Raji (cell line): ENCODE measurements around the gene GPR21.

Source experiments
- POLR2A ChIP-seq: IDR thresholded peaks from 2 replicates; pipeline ENCODE4 v1.6.1; 2011; ENCODE audit warnings: low read depth, low read length, control low read depth; ENCODE audit not compliant: insufficient read depth

Gene GPR21, protein sequence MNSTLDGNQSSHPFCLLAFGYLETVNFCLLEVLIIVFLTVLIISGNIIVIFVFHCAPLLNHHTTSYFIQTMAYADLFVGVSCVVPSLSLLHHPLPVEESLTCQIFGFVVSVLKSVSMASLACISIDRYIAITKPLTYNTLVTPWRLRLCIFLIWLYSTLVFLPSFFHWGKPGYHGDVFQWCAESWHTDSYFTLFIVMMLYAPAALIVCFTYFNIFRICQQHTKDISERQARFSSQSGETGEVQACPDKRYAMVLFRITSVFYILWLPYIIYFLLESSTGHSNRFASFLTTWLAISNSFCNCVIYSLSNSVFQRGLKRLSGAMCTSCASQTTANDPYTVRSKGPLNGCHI

GRCh38 chr9:123033352-123033751 lies at the start of gene GPR21:
TSS of gene GPR21 (plus strand) at chr9:123033667. CDS start at chr9:123034567, 900 bp downstream.
- TF ChIP-seq POLR2A: no peak

GRCh38 chr9:122986010-122986409 lies 47.5 kb upstream of the GPR21 start:
- TF ChIP-seq POLR2A: no peak

GRCh38 chr9:122988141-122988540 lies 45.3 kb upstream of the GPR21 start:
- TF ChIP-seq POLR2A: no peak

- no peak for TF ChIP-seq POLR2A
These were observed 44.4 kb upstream of the GPR21 start for GRCh38 chr9:122988920-122989621.

- no peak for TF ChIP-seq POLR2A
These were observed 42.1 kb upstream of the GPR21 start for GRCh38 chr9:122991370-122991830.

GRCh38 chr9:122996586-122996985 lies 36.9 kb upstream of the GPR21 start:
- no peak for TF ChIP-seq POLR2A

DNA sequence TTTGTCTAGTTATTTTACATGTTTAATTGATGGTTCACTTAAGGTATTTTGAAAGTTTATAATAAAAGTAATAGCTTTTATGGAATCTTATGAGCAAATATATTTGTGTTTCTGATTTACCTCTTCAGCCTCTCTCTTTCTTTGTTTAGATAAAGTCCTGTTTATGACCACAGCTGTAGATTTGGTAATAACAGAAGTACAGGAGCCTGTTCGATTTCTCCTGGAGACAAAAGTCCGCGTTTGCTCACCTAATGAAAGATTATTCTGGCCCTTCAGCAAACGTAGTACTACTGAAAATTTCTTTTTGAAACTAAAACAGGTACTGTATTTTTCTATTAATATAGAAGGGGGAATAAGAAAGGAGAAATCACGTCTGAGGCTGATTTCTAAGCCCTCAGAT lies 35.0 kb upstream of the GPR21 start:
- TF ChIP-seq POLR2A: no peak

DNA sequence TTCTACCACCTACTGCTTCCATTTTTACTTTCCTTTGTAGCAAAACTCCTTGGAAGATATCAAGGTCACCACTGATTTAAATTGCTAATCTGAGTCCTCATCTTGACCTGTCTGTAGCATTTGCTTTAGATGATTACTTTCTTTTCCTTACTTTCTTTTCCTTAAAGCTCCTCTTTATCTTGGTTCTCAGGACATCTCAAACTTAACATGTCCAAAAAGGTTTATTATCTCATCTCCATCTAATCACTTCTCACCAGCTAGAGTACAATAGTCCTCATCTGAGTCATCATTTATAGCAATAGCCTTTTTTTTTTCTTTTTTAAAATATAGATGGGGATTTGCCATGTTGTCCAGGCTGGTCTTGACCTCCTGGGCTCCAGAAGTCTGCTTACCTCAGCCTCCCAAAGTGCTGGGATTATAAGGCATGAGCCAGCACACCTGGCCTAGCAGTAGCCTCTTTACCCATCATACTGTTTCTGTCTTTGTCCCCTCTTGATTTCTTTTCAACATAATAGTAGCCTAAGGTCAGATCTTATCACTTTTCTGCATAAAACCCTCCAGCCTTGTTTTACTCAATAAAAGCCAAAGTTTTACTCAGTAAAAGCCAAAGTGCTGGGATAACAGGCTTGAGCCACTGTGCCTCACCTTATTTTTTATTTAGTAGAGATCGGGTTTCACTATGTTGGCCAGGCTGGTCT lies 32.9 kb upstream of the GPR21 start:
- no peak for TF ChIP-seq POLR2A

DNA sequence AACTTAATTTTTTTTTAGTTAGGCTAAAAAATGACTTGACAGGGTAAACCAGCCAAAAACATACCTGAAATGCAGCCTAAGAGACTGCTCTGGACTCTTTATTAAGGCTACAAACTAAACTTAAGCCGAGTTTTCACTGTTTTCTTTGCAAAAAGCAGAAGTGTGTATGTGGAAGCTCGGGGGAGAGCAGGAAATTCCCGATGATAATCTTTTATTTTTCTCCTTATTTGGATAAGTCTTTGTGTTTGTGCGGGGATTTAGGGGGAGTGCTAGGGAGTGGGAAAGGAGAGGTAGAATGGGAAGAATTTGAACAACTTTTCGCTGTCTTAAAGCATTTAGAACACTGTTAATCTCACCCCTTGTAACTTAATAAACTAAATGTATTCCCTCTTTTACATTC lies 30.7 kb upstream of the GPR21 start:
- no peak for TF ChIP-seq POLR2A

- TF ChIP-seq POLR2A: no peak
These were observed 30.0 kb upstream of the GPR21 start for GRCh38 chr9:123003466-123003865.

GRCh38 chr9:123005964-123006363 lies 27.5 kb upstream of the GPR21 start:
- TF ChIP-seq POLR2A: no peak

GRCh38 chr9:123007269-123007668 lies 26.2 kb upstream of the GPR21 start:
- TF ChIP-seq POLR2A: no peak

- no peak for TF ChIP-seq POLR2A
These were observed 24.6 kb upstream of the GPR21 start for GRCh38 chr9:123008909-123009308.

- no peak for TF ChIP-seq POLR2A
These were observed 22.1 kb upstream of the GPR21 start for GRCh38 chr9:123011380-123011779.

- TF ChIP-seq POLR2A: no peak
These were observed 21.5 kb upstream of the GPR21 start for GRCh38 chr9:123011878-123012528.
